ENCODE results near the gene ZGLP1.

Gene ZGLP1

DNA sequence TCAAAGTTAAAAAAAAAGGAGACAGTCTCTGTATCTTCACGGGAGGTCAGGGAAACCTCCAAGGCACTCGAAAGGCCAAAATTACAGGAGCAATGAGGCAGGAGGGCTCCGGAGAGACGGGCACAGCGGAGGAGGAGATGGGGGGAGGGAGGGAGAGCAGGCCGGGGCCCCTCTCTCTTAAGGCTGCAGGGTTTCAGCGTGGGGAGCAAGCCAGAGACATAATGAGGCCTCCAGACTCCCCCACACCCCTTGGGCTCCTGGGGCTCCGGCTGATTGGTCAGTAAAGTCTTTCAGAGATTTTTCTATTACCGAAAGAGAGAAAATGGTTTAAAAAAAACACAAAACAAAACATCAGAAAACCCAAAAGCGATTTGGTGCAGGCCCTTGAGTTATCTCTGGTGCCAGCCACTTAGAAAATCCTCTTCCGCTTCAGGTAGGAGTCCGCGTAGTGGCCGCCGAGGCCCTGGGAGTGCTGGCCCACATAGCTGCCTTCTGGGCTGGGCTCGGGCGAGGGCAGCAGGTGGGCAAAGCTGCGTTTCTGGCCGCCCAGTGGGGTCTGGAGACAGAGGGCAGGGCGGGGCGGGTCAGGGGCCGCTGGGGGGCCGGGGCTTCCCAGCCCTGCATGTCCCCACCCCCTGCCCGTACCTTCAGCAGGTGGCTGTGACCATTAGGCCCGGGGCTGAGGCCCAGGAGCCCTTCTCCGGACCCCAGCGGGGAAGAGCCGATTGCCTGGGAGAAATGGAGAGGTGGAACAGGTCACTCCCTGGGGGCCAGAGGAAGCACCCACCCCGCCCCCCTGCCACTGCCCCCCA lies 7.6 kb upstream of the ZGLP1 start:
- Histone ChIP-seq H3K4me1 (ENCODE audit: control insufficient read depth in 5 of 5, insufficient read depth in 5 of 5, low read length in 5 of 5) (peaks cover 2 to 12% (median 7%) of the 10 kb centered on the region in 5 donors), H3K9me3 (ENCODE audit: control insufficient read depth in 5 of 5, low read length in 5 of 5) (no peaks in the 10 kb centered on the region), H3K36me3 (ENCODE audit: control insufficient read depth in 5 of 5, insufficient read depth in 5 of 5, low read length in 5 of 5) (peaks cover 0 to 54% (median 40%) of the 10 kb centered on the region in 5 donors), H3K4me3 (ENCODE audit: low read depth in 1 of 5, low read length in 5 of 5) (no peak overlapping the region), H3K27me3 (ENCODE audit: control insufficient read depth in 5 of 5, insufficient read depth in 4 of 5, low read length in 5 of 5) (no peaks in the 10 kb centered on the region), H3K9ac (ENCODE audit: low read length in 5 of 5) (no peak overlapping the region), H3K27ac (ENCODE audit: low read depth, low read length) (no peak overlapping the region)

DNA sequence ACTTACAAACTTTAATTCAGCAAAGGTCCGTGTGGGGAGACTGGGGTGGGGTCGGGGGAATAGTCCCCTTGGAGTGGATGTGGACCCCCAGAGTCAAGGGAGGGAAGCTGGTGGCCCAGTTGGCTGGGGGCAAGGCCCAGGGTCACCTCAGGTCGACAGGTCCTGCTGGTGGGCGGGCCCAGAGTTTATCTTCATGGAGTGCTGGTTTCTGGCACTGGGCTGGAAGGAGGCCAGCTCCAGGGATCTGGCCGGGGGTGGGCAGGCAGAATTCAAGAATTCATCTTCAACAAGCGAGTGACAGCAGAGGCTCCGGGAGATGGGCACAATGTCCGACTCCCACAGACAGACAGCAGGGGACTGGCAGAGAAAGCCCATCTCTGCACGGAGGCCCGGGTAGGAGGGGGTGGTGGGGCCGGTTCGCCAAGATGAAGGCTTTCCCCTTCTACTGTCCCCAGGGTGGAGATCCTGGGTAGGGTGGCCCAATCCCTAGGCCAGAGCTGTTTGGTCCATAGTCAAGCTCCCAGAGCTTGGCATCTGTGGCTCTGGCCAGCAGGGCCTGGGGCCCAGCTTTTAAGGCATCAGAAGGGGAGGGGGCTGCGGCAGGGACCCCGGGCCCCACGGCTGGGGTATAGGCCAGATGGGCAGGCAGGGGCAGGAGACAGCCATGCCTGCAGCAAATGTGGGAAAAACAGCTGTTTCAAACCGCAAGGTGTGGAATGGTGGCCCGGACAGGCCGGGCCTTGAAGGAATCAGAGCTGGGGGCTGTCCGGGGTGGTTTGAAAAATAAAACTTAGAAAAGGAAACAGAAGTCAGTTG lies 6.8 kb upstream of the ZGLP1 start:
- Histone ChIP-seq H3K4me1 (ENCODE audit: control insufficient read depth in 5 of 5, insufficient read depth in 5 of 5, low read length in 5 of 5) (peaks cover 2 to 12% (median 7%) of the 10 kb centered on the region in 5 donors), H3K27me3 (ENCODE audit: control insufficient read depth in 5 of 5, insufficient read depth in 4 of 5, low read length in 5 of 5) (no peaks in the 10 kb centered on the region), H3K4me3 (ENCODE audit: low read depth in 1 of 5, low read length in 5 of 5) (peak overlapping the region in 1 of 5 donors; percentile 91), H3K27ac (ENCODE audit: low read depth, low read length) (peak overlapping the region; percentile 62), H3K9ac (ENCODE audit: low read length in 5 of 5) (peak overlapping the region in 3 of 5 donors; percentile 78 to 94 (median 87)), H3K9me3 (ENCODE audit: control insufficient read depth in 5 of 5, low read length in 5 of 5) (no peaks in the 10 kb centered on the region), H3K36me3 (ENCODE audit: control insufficient read depth in 5 of 5, insufficient read depth in 5 of 5, low read length in 5 of 5) (peaks cover 0 to 45% (median 32%) of the 10 kb centered on the region in 5 donors)

DNA sequence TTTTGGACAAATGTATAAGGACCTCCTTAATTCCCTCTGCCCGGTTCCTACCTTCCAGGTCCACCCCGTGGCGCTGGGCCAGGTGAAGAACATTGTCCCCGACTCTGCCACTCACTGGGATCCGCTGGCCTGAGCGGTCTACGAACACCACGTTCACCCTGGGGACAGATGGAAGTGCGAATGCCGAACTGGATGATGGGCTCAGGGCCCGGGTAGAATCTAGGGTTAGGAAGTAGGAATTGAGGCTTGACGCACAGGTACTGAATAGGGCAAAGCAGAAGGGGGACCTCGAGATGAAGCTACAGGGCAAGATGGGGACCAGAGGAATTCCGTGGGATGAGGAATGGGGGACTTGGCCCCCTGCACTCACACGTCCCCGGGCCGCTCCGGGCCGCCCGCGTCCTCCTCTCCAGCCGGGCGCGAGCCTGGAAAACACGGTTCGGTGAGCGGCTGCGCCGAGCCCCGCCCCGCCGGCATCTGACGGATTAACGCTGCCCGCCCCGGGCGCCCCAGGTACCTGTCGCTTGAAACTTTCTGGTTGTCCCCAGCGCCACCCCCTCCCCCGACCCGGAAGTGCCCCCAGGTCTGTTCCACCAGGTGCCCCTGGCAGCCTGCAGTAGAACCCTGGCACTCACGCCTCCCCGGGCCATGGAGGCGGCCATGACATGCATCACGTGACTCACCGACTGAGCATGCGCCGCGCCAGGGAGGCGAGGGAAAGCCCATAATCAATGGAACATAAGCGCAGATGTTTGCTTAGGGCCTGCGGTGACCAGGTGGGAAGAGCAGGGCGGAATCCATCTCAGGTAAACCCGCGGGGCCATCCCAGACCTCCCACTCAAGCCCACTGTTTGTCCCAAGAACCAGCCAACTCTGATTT lies 6.0 kb upstream of the ZGLP1 start, which contains the start of gene FDX2:
FDX2 (minus strand) TSS at position 681 of the 880 bp plus-strand sequence; CDS start at position 662, 19 bp downstream.
- H3K27ac ChIP-seq (ENCODE audit: low read depth, low read length): peak within 1 kb of the TSS; percentile 62
- no peaks in the 10 kb centered on the region for H3K9me3 ChIP-seq (ENCODE audit: control insufficient read depth in 5 of 5, low read length in 5 of 5)
- peaks cover 2 to 12% (median 7%) of the 10 kb centered on the region in 5 donors for H3K4me1 ChIP-seq (ENCODE audit: control insufficient read depth in 5 of 5, insufficient read depth in 5 of 5, low read length in 5 of 5)
- peak within 1 kb of the TSS; percentile 70 to 94 (median 78) for H3K9ac ChIP-seq (ENCODE audit: low read length in 5 of 5)
- H3K4me3 ChIP-seq (ENCODE audit: low read depth in 1 of 5, low read length in 5 of 5): peak within 1 kb of the TSS; percentile 75 to 94 (median 91)
- H3K36me3 ChIP-seq (ENCODE audit: control insufficient read depth in 5 of 5, insufficient read depth in 5 of 5, low read length in 5 of 5): peaks cover 0 to 42% (median 28%) of the 10 kb centered on the region in 5 donors
- H3K27me3 ChIP-seq (ENCODE audit: control insufficient read depth in 5 of 5, insufficient read depth in 4 of 5, low read length in 5 of 5): no peaks in the 10 kb centered on the region

DNA sequence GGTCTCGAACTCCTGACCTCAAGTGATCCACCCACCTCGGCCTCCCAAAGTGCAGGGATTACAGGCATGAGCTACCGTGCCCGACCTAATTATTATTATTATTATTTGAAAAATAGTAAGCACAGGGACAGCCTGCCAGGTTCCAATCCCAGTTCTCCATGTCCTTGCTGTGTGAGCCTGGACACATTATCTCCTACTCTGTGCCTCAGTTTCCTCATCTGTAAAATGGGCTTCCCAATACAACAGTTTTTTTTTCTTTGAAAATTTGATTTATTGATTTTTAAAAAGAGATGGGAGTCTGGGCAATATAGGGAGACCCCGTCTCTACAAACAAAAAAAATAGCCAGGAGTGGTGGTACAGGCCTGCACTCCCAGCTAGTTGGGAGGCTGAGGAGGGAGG lies 3.3 kb downstream of the ZGLP1 start:
- Histone ChIP-seq H3K9me3 (ENCODE audit: control insufficient read depth in 5 of 5, low read length in 5 of 5) (no peaks in the 10 kb centered on the region), H3K36me3 (ENCODE audit: control insufficient read depth in 5 of 5, insufficient read depth in 5 of 5, low read length in 5 of 5) (peaks cover 0 to 12% (median 10%) of the 10 kb centered on the region in 5 donors), H3K4me1 (ENCODE audit: control insufficient read depth in 5 of 5, insufficient read depth in 5 of 5, low read length in 5 of 5) (peaks cover 0 to 6% (median 0%) of the 10 kb centered on the region in 5 donors), H3K27ac (ENCODE audit: low read depth, low read length) (no peak overlapping the region), H3K27me3 (ENCODE audit: control insufficient read depth in 5 of 5, insufficient read depth in 4 of 5, low read length in 5 of 5) (peaks cover 0 to 4% (median 0%) of the 10 kb centered on the region in 5 donors), H3K9ac (ENCODE audit: low read length in 5 of 5) (no peak overlapping the region), H3K4me3 (ENCODE audit: low read depth in 1 of 5, low read length in 5 of 5) (no peak overlapping the region)

DNA sequence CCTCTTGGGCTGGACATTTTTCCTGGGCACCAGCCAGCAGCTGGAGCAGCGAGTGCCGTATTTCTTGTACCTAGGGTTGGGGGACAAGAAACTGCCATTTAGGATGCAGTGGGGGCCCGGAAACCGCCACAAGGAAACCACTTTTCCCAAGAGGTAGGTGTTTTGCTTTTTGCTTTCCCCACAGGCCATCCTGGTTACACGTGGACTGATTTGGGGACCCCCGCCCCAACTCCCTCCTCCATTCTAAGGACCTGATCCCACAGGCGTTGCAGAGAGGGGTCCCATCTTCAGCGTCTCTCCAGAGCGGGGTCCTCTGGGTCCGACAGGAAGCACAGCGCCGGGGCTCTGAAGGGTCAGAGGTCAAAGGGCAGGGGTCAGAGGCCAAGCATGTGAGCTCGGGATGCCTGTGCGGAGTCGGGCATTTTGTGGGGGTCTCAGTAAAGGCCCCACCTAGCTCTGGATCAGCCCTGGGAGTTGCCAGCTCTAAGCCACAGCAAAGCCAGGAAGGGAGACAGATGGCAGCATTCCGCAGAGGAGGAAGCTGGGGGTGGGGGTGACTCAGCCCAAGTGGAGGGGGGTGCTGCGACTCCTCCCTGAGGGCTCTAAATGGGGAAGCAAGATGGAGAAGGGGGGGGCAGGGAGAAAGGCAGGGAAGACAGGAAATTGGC lies 4.3 kb downstream of the ZGLP1 start:
- Histone ChIP-seq H3K4me3 (ENCODE audit: low read depth in 1 of 5, low read length in 5 of 5) (peak overlapping the region in 1 of 5 donors; percentile 28), H3K27me3 (ENCODE audit: control insufficient read depth in 5 of 5, insufficient read depth in 4 of 5, low read length in 5 of 5) (peaks cover 0 to 4% (median 0%) of the 10 kb centered on the region in 5 donors), H3K4me1 (ENCODE audit: control insufficient read depth in 5 of 5, insufficient read depth in 5 of 5, low read length in 5 of 5) (peaks cover 0 to 6% (median 0%) of the 10 kb centered on the region in 5 donors), H3K9ac (ENCODE audit: low read length in 5 of 5) (peak overlapping the region in 1 of 5 donors; percentile 39), H3K27ac (ENCODE audit: low read depth, low read length) (no peak overlapping the region), H3K36me3 (ENCODE audit: control insufficient read depth in 5 of 5, insufficient read depth in 5 of 5, low read length in 5 of 5) (peaks cover 0 to 5% (median 5%) of the 10 kb centered on the region in 5 donors), H3K9me3 (ENCODE audit: control insufficient read depth in 5 of 5, low read length in 5 of 5) (no peaks in the 10 kb centered on the region)

DNA sequence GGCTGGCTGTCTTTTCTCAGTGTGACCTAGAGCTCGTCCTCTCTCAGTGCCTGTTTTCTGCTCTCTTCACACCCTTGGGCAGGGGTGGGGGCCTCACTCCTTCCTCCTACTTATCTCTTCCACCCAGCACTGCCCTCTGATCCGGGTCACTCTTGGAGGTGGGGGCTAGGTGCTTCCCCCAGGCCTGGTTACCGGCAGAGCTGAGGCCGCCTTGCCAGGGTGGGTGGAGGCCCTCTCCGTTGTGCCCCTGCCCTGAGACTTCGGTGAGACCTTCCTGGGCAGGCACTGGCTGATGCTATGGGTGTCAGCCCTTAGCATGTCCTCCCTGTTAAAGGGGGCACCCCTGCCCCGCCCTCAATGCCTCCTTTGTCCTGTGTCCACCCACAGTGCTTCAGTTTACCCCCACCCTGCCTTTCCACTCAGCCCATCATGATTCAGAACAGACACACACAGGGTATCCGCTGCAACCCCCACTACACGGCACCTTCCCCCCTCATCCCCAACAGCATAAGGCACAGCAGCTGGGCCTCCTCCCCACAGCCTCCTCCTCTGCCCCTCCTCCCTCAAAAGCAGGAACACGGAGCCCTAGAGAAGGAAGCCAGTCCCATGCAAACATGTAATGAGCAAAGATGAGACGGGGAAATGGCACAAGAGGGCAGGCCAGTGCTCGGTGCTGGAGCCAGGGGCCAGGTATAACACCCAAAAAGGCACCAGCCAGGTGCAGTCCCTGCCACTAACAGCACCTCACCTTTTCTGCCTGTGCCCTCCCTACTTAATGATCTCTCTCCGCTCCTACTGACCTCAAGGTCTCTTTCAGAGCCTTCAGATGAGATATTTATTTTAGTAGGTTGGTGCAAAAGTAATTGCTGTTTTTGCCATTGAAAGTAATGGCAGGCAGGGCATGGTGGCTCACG lies 9.8 kb downstream of the ZGLP1 start:
- H3K4me3 ChIP-seq (ENCODE audit: low read depth in 1 of 5, low read length in 5 of 5): no peak overlapping the region

DNA sequence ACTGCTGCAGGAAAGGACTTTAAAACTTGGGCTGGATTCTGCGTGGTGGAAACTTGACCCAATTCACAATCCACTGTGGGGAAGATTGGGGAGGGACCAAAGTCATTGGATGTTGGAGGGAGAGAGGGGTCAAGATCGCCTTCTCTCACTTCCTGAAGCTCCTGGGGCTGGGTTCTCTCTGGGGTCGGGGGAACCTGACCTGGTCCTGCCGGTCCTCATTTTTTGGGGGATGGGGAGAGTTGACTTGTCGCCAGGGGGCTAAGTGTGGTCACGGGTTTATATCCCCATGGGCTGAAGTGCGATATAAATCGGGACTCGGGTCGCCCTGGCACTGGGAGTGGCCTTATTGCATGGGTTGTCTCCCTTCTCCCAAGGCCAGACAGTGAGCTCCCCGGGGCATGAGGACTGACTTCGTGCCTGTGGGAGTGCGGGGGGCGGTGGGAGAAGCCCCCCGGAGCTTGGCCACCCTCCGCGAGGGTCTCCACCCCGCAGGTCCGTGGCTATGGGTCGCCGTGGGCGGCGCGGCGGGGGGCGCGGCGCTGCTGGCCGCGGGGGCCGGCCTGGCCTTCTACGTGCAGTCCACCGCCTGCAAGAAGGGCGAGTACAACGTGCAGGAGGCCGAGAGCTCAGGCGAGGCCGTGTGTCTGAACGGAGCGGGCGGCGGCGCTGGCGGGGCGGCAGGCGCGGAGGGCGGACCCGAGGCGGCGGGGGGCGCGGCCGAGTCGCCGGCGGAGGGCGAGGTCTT lies 13.6 kb downstream of the ZGLP1 start:
- H3K27me3 ChIP-seq (ENCODE audit: control insufficient read depth in 5 of 5, insufficient read depth in 4 of 5, low read length in 5 of 5): peaks cover 37 to 59% (median 45%) of the 10 kb centered on the region in 5 donors
- H3K27ac ChIP-seq (ENCODE audit: low read depth, low read length): no peak overlapping the region
- H3K4me1 ChIP-seq (ENCODE audit: control insufficient read depth in 5 of 5, insufficient read depth in 5 of 5, low read length in 5 of 5): peaks cover 2 to 54% (median 32%) of the 10 kb centered on the region in 5 donors
- peak overlapping the region in 3 of 5 donors; percentile 22 to 57 (median 29) for H3K4me3 ChIP-seq (ENCODE audit: low read depth in 1 of 5, low read length in 5 of 5)
- H3K9me3 ChIP-seq (ENCODE audit: control insufficient read depth in 5 of 5, low read length in 5 of 5): no peaks in the 10 kb centered on the region
- no peak overlapping the region for H3K9ac ChIP-seq (ENCODE audit: low read length in 5 of 5)
- H3K36me3 ChIP-seq (ENCODE audit: control insufficient read depth in 5 of 5, insufficient read depth in 5 of 5, low read length in 5 of 5): no peaks in the 10 kb centered on the region

More for the DNA sequence above, 9.8 kb downstream of the ZGLP1 start:
- no peak overlapping the region for H3K27ac ChIP-seq (ENCODE audit: low read depth, low read length)
- no peaks in the 10 kb centered on the region for H3K36me3 ChIP-seq (ENCODE audit: control insufficient read depth in 5 of 5, insufficient read depth in 5 of 5, low read length in 5 of 5)
- no peak overlapping the region for H3K9ac ChIP-seq (ENCODE audit: low read length in 5 of 5)
- peaks cover 13 to 27% (median 15%) of the 10 kb centered on the region in 5 donors for H3K27me3 ChIP-seq (ENCODE audit: control insufficient read depth in 5 of 5, insufficient read depth in 4 of 5, low read length in 5 of 5)
- no peaks in the 10 kb centered on the region for H3K9me3 ChIP-seq (ENCODE audit: control insufficient read depth in 5 of 5, low read length in 5 of 5)
- H3K4me1 ChIP-seq (ENCODE audit: control insufficient read depth in 5 of 5, insufficient read depth in 5 of 5, low read length in 5 of 5): peaks cover 0 to 25% (median 12%) of the 10 kb centered on the region in 5 donors

DNA sequence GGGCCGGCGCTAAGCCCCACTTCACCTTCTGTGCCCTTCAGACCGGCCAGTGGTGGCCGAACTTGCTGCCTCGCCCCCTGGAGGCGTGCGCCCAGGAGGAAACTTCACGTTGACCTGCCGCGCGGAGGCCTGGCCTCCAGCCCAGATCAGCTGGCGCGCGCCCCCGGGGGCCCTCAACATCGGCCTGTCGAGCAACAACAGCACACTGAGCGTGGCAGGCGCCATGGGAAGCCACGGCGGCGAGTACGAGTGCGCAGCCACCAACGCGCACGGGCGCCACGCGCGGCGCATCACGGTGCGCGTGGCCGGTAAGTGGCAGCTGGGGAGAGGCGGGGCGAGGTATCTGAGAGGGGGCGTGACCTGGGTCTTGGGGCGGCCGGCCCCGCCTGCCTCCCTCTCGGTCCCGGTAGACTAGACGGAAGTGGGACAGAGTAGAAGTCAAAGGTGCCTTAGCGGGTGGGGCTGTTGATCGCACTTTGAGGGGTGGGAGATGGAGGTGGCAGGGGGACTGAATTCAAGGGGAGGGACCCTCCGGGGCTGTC lies 14.2 kb downstream of the ZGLP1 start:
- Histone ChIP-seq H3K9ac (ENCODE audit: low read length in 5 of 5) (no peak overlapping the region), H3K27me3 (ENCODE audit: control insufficient read depth in 5 of 5, insufficient read depth in 4 of 5, low read length in 5 of 5) (peaks cover 42 to 66% (median 52%) of the 10 kb centered on the region in 5 donors), H3K4me1 (ENCODE audit: control insufficient read depth in 5 of 5, insufficient read depth in 5 of 5, low read length in 5 of 5) (peaks cover 2 to 60% (median 38%) of the 10 kb centered on the region in 5 donors), H3K27ac (ENCODE audit: low read depth, low read length) (no peak overlapping the region), H3K36me3 (ENCODE audit: control insufficient read depth in 5 of 5, insufficient read depth in 5 of 5, low read length in 5 of 5) (no peaks in the 10 kb centered on the region), H3K4me3 (ENCODE audit: low read depth in 1 of 5, low read length in 5 of 5) (peak overlapping the region in 3 of 5 donors; percentile 29 to 57 (median 33)), H3K9me3 (ENCODE audit: control insufficient read depth in 5 of 5, low read length in 5 of 5) (no peaks in the 10 kb centered on the region)
